ENCODE data around the gene ZBTB16. TPM values are rescaled to one million over a fixed set of nuclear protein-coding genes. Genes with fewer than 3 reads are reported as not detected.

The ZBTB16 gene
- polyA plus RNA-seq, 1 donor from 2014 or later: 0.45 TPM

GRCh38 chr11:114191893-114192292 is 132.4 kb downstream of the ZBTB16 start:
- Histone ChIP-seq H3K4me2 (ENCODE audit: low read length) (no peak overlapping the region), H3F3A (ENCODE audit: insufficient read depth, low read length, poor library complexity, severe bottlenecking) (no peaks in the 10 kb centered on the region), H2AFZ (ENCODE audit: low read depth, low read length) (no peak overlapping the region), H3K27me3 (ENCODE audit: insufficient read depth, low read depth, low read length) (no peaks in the 10 kb centered on the region), H3K79me2 (replicated peaks; ENCODE audit: insufficient read depth, low read length) (no peaks in the 10 kb centered on the region), H3K9me2 (ENCODE audit: insufficient read depth, low read length) (no peaks in the 10 kb centered on the region), H3K9me3 (ENCODE audit: low read length) (no peaks in the 10 kb centered on the region), H3K36me3 (ENCODE audit: insufficient read depth, low read length) (no peaks in the 10 kb centered on the region), H4K20me1 (ENCODE audit: insufficient read depth) (no peaks in the 10 kb centered on the region), H3K27ac (ENCODE audit: low read length) (no peak overlapping the region), H3K4me3 (ENCODE audit: low read length) (no peak overlapping the region), H3K9ac (ENCODE audit: low read length) (no peak overlapping the region)
- TF ChIP-seq POLR2AphosphoS5 (IDR thresholded peaks at IDR 0.05): no peak
- TF ChIP-seq, protein P1, sequence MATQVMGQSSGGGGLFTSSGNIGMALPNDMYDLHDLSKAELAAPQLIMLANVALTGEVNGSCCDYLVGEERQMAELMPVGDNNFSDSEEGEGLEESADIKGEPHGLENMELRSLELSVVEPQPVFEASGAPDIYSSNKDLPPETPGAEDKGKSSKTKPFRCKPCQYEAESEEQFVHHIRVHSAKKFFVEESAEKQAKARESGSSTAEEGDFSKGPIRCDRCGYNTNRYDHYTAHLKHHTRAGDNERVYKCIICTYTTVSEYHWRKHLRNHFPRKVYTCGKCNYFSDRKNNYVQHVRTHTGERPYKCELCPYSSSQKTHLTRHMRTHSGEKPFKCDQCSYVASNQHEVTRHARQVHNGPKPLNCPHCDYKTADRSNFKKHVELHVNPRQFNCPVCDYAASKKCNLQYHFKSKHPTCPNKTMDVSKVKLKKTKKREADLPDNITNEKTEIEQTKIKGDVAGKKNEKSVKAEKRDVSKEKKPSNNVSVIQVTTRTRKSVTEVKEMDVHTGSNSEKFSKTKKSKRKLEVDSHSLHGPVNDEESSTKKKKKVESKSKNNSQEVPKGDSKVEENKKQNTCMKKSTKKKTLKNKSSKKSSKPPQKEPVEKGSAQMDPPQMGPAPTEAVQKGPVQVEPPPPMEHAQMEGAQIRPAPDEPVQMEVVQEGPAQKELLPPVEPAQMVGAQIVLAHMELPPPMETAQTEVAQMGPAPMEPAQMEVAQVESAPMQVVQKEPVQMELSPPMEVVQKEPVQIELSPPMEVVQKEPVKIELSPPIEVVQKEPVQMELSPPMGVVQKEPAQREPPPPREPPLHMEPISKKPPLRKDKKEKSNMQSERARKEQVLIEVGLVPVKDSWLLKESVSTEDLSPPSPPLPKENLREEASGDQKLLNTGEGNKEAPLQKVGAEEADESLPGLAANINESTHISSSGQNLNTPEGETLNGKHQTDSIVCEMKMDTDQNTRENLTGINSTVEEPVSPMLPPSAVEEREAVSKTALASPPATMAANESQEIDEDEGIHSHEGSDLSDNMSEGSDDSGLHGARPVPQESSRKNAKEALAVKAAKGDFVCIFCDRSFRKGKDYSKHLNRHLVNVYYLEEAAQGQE (IDR thresholded peaks at IDR 0.05; ENCODE audit: borderline replicate concordance): no peak
- TF ChIP-seq RAD21 (conservative IDR thresholded peaks at IDR 0.05): no peak

DNA sequence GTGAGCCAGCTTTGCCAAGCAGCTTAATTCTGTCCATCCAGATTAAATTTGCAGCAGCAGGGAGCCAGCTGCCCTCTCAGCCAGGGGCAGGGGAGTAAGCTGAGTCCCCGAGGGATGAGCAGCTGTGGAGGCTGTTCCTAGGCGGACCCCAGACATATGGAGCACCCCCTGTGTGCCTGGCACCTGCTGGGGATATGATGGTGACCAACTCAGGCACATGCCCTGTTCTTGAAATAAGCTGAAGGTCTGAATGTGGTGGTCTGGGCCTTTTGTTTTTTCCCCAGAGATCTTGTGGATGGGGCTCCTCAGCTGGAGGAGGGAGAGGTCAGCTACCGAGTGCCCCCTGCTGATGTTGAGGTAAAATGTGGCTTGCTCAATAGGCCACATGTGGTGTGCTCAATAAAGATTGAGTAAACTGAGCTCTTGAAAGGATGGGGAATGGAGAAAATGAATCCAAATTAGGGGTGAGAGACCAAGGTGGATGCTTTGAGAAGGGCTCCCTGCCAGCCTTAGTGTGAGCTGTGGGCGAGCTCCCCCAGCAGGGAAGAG is 133.4 kb downstream of the ZBTB16 start:
- no peak overlapping the region for H3K4me3 ChIP-seq (ENCODE audit: low read length)
- no peak overlapping the region for H3K4me2 ChIP-seq (ENCODE audit: low read length)
- H3K9ac ChIP-seq (ENCODE audit: low read length): no peak overlapping the region
- no peak overlapping the region for H3K27ac ChIP-seq (ENCODE audit: low read length)
- no peaks in the 10 kb centered on the region for H4K20me1 ChIP-seq (ENCODE audit: insufficient read depth)
- no peaks in the 10 kb centered on the region for H3F3A ChIP-seq (ENCODE audit: insufficient read depth, low read length, poor library complexity, severe bottlenecking)
- no peaks in the 10 kb centered on the region for H3K79me2 ChIP-seq (replicated peaks; ENCODE audit: insufficient read depth, low read length)
- H2AFZ ChIP-seq (ENCODE audit: low read depth, low read length): no peak overlapping the region
- no peak for TF ChIP-seq MXI1 (conservative IDR thresholded peaks at IDR 0.05; ENCODE audit: poor library complexity, severe bottlenecking)
- no peak for TF ChIP-seq EP300 (conservative IDR thresholded peaks at IDR 0.05; ENCODE audit: poor library complexity, severe bottlenecking)
- no peak for TF ChIP-seq EZH2 (IDR thresholded peaks at IDR 0.05; ENCODE audit: borderline replicate concordance, insufficient read depth, low read length, poor library complexity, severe bottlenecking)
- TF ChIP-seq CTCF (IDR thresholded peaks at IDR 0.05; ENCODE audit: poor library complexity, severe bottlenecking): no peak
- no peak for TF ChIP-seq SMC3 (conservative IDR thresholded peaks at IDR 0.05; ENCODE audit: poor library complexity)
- no peak for TF ChIP-seq RAD21 (conservative IDR thresholded peaks at IDR 0.05)
- TF ChIP-seq POLR2AphosphoS5 (IDR thresholded peaks at IDR 0.05): no peak
- TF ChIP-seq TAF1 (IDR thresholded peaks at IDR 0.05; ENCODE audit: low read depth): no peak
- TF ChIP-seq, protein P1 (IDR thresholded peaks at IDR 0.05; ENCODE audit: borderline replicate concordance): no peak
- H3K9me3 ChIP-seq (ENCODE audit: low read length): no peaks in the 10 kb centered on the region
- no peaks in the 10 kb centered on the region for H3K27me3 ChIP-seq (ENCODE audit: insufficient read depth, low read depth, low read length)
- H3K9me2 ChIP-seq (ENCODE audit: insufficient read depth, low read length): no peaks in the 10 kb centered on the region
- H3K36me3 ChIP-seq (ENCODE audit: insufficient read depth, low read length): no peaks in the 10 kb centered on the region
